Measurements from ENCODE around the gene NPLOC4.

Gene NPLOC4

GRCh38 chr17:81514739-81515529, 122.0 kb downstream of the NPLOC4 start:
- no peak for DNase-seq (ENCODE audit: low read depth, low spot score)
- H3K4me3 ChIP-seq (ENCODE audit: low read length) = no peak overlapping the region

DNA sequence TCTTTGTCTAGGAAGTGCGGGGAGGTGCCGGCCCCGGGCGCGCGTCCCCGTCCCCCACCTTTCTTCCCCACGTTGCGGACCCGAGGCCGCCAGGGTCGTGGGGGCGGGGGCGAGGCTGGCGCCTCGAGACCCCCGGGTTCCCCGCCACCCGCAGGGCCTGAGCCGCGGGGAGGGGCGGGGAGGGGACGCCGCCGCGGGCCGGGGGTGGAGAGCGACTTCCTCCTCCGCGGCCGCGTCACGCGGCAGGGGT, 122.5 kb downstream of the NPLOC4 start:
- no peak for DNase-seq (ENCODE audit: low read depth, low spot score)
- no peak overlapping the region for H3K4me3 ChIP-seq (ENCODE audit: low read length)

DNA sequence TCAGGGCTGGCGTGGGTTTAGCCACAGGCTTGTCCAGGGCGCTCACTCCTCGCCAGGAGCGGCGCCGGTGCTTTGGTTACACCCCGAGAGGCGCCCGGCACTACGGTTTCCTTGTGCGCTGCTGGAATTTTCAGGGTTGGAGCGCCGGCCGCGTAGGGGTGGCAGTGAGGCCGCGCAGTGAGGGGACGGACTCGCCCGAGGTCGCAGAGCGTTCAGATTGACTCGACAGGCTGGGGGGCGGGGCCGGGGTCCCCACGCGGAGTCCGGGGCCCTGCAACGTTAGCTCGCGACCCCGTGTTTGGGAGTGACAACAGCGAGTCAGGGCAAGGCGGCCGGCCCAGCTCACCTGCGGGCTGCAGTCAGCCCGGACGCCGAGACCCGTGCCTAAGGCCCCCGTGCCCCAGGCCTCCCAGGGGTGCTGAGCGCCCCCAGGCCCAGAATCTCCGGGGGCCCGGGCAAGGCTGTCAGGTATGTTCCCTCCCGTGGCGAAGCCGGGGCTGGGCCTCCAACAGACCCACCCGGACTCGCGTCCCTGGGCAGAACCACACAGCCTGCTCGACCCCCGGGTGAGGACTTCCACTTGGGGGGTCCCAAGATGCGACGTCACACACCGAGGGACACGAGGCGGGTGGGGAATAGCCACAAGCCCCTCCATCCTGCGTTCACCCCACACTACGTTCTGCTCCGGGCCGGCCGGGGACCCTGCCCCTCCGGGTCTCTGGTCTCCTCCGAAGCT, 123.0 kb downstream of the NPLOC4 start:
- no peak for DNase-seq (ENCODE audit: low read depth, low spot score)
- H3K4me3 ChIP-seq (ENCODE audit: low read length) = no peak overlapping the region

DNA sequence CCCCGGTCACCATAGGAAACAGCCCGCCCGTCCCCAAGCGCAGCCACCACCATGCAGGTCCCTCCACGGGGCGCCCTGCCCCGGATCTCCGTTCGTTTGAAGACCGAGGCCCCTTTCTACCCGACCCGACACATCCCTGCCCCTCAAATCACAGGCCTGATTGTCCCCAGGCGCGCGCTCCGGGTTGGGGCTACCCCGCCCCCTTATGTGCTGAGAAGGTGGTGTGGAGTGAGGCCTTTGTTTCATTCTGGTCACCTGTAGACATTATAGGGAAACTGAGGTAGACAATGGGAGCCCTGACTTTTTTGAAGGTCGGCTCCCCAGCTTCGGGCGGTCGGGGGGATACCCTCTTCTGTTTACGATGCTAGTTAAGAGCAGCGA, 123.5 kb downstream of the NPLOC4 start:
- no peak for DNase-seq (ENCODE audit: low read depth, low spot score)
- H3K4me3 ChIP-seq (ENCODE audit: low read length) = peak overlapping the region; percentile 33

- DNase-seq (ENCODE audit: low read depth, low spot score) = peak; percentile 86
- H3K4me3 ChIP-seq (ENCODE audit: low read length) = peak within 1 kb of the TSS; percentile 89
These were observed 124.1 kb downstream of the NPLOC4 start, which contains the start of gene ACTG1 for GRCh38 chr17:81512562-81513371. Gene ACTG1 (minus strand): TSS chr17:81512799. CDS start chr17:81512354, 445 bp downstream.

DNA sequence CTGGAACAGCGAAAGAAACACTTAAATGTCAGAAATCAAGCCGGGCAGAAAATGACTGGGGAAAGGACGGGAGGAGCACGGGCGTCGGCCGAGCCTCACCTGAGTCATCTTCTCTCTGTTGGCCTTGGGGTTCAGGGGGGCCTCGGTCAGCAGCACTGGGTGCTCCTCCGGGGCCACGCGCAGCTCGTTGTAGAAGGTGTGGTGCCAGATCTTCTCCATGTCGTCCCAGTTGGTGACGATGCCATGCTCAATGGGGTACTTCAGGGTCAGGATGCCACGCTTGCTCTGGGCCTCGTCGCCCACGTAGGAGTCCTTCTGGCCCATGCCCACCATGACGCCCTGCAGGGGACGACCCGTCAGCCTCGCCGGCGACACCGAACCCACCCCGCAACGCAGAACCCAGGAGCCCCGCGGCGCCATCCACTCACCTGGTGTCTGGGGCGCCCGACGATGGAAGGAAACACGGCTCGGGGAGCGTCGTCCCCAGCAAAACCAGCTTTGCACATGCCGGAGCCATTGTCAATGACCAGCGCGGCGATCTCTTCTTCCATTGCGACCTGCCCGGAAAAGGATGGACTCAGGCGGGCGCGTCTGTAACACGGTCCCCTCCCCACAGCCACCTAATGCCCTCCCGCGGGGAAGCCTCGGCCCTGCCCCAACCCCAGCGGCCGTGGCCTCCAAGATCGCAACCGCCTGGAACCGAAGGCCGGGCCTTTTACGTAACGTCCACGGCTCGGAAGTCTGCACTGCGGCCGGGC, 124.9 kb downstream of the NPLOC4 start:
- no peak for DNase-seq (ENCODE audit: low read depth, low spot score)

GRCh38 chr17:81511554-81511803, 125.4 kb downstream of the NPLOC4 start:
- peak overlapping the region; percentile 89 for H3K4me3 ChIP-seq (ENCODE audit: low read length)
- DNase-seq (ENCODE audit: low read depth, low spot score) = no peak

More for the DNA sequence above, 124.9 kb downstream of the NPLOC4 start:
- H3K4me3 ChIP-seq (ENCODE audit: low read length) = peak overlapping the region; percentile 89

DNA sequence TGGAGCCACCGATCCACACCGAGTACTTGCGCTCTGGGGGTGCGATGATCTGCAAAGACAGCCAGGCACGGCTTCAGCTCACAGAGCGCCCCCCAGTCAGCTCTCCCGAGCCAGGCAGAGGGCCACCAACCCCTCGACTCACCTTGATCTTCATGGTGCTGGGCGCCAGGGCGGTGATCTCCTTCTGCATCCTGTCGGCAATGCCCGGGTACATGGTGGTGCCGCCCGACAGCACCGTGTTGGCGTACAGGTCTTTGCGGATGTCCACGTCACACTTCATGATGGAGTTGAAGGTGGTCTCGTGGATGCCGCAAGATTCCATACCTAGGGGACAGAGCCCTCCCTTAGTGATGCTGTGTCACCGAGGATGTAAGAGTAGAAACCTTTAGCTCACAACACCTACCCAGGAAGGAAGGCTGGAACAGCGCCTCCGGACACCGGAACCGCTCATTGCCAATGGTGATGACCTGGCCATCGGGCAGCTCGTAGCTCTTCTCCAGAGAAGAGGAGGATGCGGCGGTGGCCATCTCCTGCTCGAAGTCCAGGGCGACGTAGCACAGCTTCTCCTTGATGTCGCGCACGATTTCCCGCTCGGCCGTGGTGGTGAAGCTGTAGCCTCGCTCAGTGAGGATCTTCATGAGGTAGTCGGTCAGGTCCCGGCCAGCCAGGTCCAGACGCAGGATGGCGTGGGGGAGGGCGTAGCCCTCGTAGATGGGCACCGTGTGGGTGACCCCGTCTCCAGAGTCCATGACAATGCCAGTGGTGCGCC, 125.9 kb downstream of the NPLOC4 start:
- DNase-seq (ENCODE audit: low read depth, low spot score) = no peak
- H3K4me3 ChIP-seq (ENCODE audit: low read length) = peak overlapping the region; percentile 89

GRCh38 chr17:81509972-81510784, 126.7 kb downstream of the NPLOC4 start:
- H3K4me3 ChIP-seq (ENCODE audit: low read length) = peak overlapping the region; percentile 89
- DNase-seq (ENCODE audit: low read depth, low spot score) = no peak

GRCh38 chr17:81509207-81509971, 127.5 kb downstream of the NPLOC4 start:
- H3K4me3 ChIP-seq (ENCODE audit: low read length) = no peak overlapping the region
- no peak for DNase-seq (ENCODE audit: low read depth, low spot score)

- DNase-seq (ENCODE audit: low read depth, low spot score) = no peak
- no peak overlapping the region for H3K4me3 ChIP-seq (ENCODE audit: low read length)
These were observed 128.2 kb downstream of the NPLOC4 start for GRCh38 chr17:81508639-81509206.

Measured in Jurkat, Clone E6-1 (cell line).